Measurements from ENCODE around the gene METRN. TPM values are rescaled to one million over a fixed set of nuclear protein-coding genes. Genes with fewer than 3 reads are reported as not detected.

Gene METRN
- total RNA-seq, 1 donor from 2014 or later = 6.7 TPM

- H3K27me3 Mint-ChIP-seq = no peaks in the 10 kb centered on the region
- no peak overlapping the region for H3K27ac Mint-ChIP-seq
- no peak for TF ChIP-seq CTCF (IDR thresholded peaks at IDR 0.05)
- H3K4me3 Mint-ChIP-seq = no peak overlapping the region
- no peaks in the 10 kb centered on the region for H3K36me3 Mint-ChIP-seq (ENCODE audit: low read depth)
- no peak for ATAC-seq (ENCODE audit: low read depth)
- no peaks in the 10 kb centered on the region for H3K9me3 Mint-ChIP-seq
- CTCF ChIA-PET = no interaction called here
- H3K4me1 Mint-ChIP-seq = no peaks in the 10 kb centered on the region
- POLR2A ChIA-PET = no interaction called here
- intact Hi-C loops (cut with micrococcal nuclease) = no loop called here
- DNase-seq = no peak
Measured at GRCh38 chr16:768428-768827, 53.5 kb downstream of the METRN start.

Other genes starting within 250 kb of the METRN start
- 77.0 and 95.1 TPM in 2 replicates for gene CAPN15, start 187.4 kb upstream of the METRN start, total RNA-seq
- not detected in 2 replicates for gene PRR35, start 154.7 kb upstream of the METRN start, total RNA-seq
- 0.83 and 1.0 TPM in 2 replicates for gene NHLRC4, start 148.1 kb upstream of the METRN start, total RNA-seq
- 46.7 and 53.1 TPM in 2 replicates for gene PIGQ, start 145.2 kb upstream of the METRN start, total RNA-seq
- 10.5 and 13.1 TPM in 2 replicates for gene RAB40C, start 125.1 kb upstream of the METRN start, total RNA-seq
- 0.42 and 0.47 TPM in 2 replicates for gene WFIKKN1, start 84.1 kb upstream of the METRN start, total RNA-seq
- gene METTL26, start 78.8 kb upstream of the METRN start, total RNA-seq = 48.7 and 49.9 TPM in 2 replicates
- gene MCRIP2, start 73.3 kb upstream of the METRN start, total RNA-seq = 29.4 and 38.9 TPM in 2 replicates
- gene WDR90, start 65.8 kb upstream of the METRN start, total RNA-seq = 24.8 and 33.7 TPM in 2 replicates
- gene RHOT2, start 47.0 kb upstream of the METRN start, total RNA-seq = 141 and 170 TPM in 2 replicates
- gene RHBDL1, start 39.4 kb upstream of the METRN start, total RNA-seq = 0.24 TPM in 1 of 2 replicates, not detected in the other
- 75.4 and 81.2 TPM in 2 replicates for gene STUB1, start 34.7 kb upstream of the METRN start, total RNA-seq
- 41.4 and 47.0 TPM in 2 replicates for gene JMJD8, start 30.8 kb upstream of the METRN start, total RNA-seq
- 13.9 and 14.8 TPM in 2 replicates for gene WDR24, start 24.7 kb upstream of the METRN start, total RNA-seq
- gene FBXL16, start 9.3 kb upstream of the METRN start, total RNA-seq = 0.75 and 0.88 TPM in 2 replicates
- 58.0 and 67.4 TPM in 2 replicates for gene ANTKMT, start 6.0 kb downstream of the METRN start, total RNA-seq
- gene CCDC78, start 11.3 kb downstream of the METRN start, total RNA-seq = 4.8 and 7.8 TPM in 2 replicates
- 10.8 and 10.9 TPM in 2 replicates for gene HAGHL, start 12.0 kb downstream of the METRN start, total RNA-seq
- gene CIAO3, start 25.9 kb downstream of the METRN start, total RNA-seq = 42.4 and 43.1 TPM in 2 replicates
- gene MSLN, start 45.6 kb downstream of the METRN start, total RNA-seq = not detected in 2 replicates
- gene RPUSD1, start 73.3 kb downstream of the METRN start, total RNA-seq = 32.2 and 35.3 TPM in 2 replicates
- gene CHTF18, start 73.5 kb downstream of the METRN start, total RNA-seq = 42.4 and 45.5 TPM in 2 replicates
- not detected in 2 replicates for gene GNG13, start 85.6 kb downstream of the METRN start, total RNA-seq

Measured in activated B cell treated with CpG ODN at 0.5 μM for 24 hours (primary cell).